ENCODE results near the gene HAUS3. TPM values are rescaled to one million over a fixed set of nuclear protein-coding genes. Genes with fewer than 3 reads are reported as not detected.
A peak's percentile ranks its signal among the peaks of the same experiment; 100 is the strongest.

The HAUS3 gene
- total RNA-seq, 3 donors from 2014 or later = 9.9 to 13.7 (median 11.4) TPM

DNA sequence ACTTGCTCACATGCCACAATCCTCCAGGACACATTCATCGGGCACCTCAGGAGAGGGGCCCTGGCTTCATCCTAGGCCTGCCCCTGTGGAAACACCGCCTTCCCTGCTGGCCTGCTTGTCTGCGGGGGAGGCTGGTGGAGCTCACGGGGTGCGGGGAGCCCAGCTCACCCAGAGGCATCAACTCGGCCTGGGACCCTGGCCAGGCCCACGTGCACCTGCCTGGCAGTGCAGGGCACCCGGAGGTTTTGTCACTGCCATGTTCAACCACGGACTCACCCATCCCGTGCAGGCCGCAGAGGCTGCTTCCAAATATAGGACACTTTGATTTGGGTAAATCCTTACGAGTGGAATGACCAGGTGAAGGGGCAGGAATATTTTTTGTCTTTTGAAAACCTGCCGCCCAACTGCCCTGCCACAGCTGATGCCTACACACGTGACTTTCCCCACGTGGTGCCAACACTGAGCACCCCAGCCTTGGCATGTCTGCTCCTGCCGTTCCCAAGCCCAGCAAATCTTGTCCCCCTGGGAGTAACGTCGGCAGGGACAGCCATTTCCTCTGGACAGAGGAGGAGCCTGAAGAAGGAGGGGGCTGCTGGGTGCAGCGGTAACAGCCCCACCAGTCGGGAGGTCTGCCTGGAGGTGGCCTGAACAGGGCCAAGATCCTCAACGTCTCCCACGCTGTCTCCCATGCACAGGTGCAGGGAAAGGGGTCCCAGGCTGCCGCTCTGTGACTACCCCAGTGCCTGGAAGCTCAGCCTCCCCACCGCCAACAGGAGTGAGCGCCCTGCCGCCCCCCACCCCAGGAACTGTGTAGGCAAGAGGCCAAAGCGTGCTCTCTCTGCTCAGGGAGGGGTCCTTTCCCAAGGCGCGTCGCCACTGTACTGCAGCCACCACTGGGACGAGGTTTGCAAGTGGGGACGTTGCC lies 11.5 kb upstream of the HAUS3 start:
- H3K4me1 ChIP-seq (ENCODE audit: low read depth) = peaks cover 5% of the 10 kb centered on the region
- no peaks in the 10 kb centered on the region for H3K9me3 ChIP-seq
- no peak for TF ChIP-seq CTCF (IDR thresholded peaks at IDR 0.05)
- DNase-seq (peak in 2 of 3 donors; percentile 22 to 47), ATAC-seq (no peak)
- H3K36me3 ChIP-seq (ENCODE audit: low read depth) = peaks cover 3% of the 10 kb centered on the region
- no peak overlapping the region for H3K4me3 ChIP-seq
- intact Hi-C loops (cut with DNase I, micrococcal nuclease) = no loop called here

DNA sequence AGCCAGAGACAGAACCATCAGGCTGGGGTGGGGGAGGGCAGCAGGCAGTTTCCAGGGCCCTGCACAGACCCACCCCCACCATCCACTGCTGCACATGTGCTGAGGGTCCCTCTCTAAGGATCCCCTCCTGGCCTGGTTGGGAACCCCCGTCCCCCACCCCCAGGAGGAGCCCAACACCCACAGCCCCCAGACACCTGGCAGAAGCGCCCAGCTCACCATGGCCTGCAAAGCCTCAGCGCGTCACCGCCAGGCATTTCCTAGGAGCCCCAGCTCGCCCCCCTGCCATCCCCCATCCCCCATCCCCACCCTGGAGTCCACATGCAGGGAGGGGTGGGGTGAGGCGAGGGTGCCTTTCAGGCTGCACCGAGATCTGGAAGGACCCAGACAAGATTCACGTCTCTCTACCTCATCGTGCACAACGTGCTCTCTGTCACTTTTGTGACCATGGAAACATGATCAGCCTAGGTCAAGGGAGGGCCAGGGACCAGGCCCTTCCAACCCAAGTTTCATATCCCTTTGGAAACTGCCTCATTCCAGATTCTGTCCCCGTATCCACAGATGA lies 10.7 kb upstream of the HAUS3 start:
- DNase-seq = peak in 1 of 3 donors; percentile 48
- Histone ChIP-seq H3K9me3 (no peaks in the 10 kb centered on the region), H3K4me1 (ENCODE audit: low read depth) (no peaks in the 10 kb centered on the region), H3K36me3 (ENCODE audit: low read depth) (peaks cover 3% of the 10 kb centered on the region), H3K4me3 (no peak overlapping the region)
- ATAC-seq = no peak
- TF ChIP-seq CTCF (IDR thresholded peaks at IDR 0.05) = no peak
- intact Hi-C loops (cut with DNase I, micrococcal nuclease) = no loop called here

DNA sequence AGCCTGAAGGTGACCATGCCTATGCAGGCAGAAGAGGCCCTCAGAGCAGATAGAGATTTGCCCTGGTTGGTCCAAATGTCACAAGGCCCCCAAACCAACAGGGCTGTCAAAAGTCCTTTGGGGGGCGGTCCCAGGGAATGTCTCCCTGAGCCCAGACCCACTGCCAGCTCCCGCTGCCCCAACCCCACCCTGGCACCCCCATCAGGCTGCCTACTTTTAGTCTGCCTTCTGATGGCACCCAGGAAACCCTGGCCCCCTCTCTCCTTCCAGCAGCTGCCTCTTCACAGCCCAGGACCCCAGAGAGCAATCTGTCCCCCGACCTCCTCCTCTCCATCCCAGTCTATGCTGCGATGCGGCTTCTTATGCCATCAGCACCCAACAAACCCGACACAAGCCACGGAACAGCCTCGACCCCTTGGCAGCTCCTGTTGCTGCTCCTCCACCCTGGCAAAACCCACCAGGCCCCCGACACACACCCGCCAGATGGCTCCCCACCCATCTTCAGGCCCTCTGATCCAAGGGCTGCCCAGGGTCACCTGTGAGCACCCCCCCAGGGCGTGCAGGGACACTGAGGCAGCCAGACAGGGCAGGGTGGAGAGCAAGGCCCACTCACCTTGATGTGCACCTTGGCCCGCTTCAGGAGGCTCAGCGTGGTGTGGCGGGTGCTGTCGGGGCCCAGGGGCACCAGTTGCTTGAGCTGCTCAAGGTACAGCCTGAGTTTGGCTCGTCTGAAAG lies 10.0 kb upstream of the HAUS3 start:
- H3K36me3 ChIP-seq (ENCODE audit: low read depth) = peaks cover 3% of the 10 kb centered on the region
- no peak overlapping the region for H3K4me3 ChIP-seq
- DNase-seq (peak in 1 of 3 donors; percentile 36), ATAC-seq (no peak)
- intact Hi-C loops (cut with DNase I, micrococcal nuclease) = no loop called here
- TF ChIP-seq CTCF (IDR thresholded peaks at IDR 0.05) = no peak
- H3K9me3 ChIP-seq = no peaks in the 10 kb centered on the region
- no peaks in the 10 kb centered on the region for H3K4me1 ChIP-seq (ENCODE audit: low read depth)

DNA sequence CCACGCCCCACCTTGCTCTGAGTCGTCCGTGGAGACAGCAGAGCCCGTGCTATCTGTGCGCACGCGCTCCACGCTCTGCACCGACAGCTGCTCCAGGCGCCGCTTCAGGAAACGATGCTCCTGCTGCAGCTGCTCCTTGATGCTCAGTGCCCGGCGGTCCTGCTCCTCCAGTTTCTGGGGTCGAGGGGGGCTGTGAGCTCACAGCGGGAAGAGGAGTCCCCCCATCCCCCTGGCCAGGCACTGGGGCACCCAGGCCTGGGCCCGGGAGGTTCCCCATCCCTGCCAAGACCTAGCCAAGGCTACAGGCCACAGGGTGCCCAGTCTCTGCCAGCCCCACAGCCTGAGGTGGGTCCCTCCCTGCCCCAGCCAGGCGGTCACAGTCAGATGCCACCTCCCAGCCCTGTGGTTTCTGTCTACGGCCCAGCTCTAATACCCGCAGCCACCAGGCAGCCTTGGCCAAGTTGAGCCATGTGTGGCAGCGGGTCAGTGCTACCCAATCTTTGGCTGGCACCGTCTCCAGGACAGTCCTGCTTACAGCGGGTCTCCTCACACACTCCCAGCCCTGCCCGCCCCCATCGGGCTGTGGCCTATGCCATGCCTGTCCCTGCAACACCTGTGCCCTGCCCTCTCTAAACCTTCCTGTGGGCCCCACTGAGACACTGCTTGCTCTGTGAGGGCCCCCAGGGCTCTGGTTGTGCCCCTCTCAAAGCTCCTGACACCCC lies 9.3 kb upstream of the HAUS3 start:
- no peak for TF ChIP-seq CTCF (IDR thresholded peaks at IDR 0.05)
- Histone ChIP-seq H3K36me3 (ENCODE audit: low read depth) (peaks cover 3% of the 10 kb centered on the region), H3K4me1 (ENCODE audit: low read depth) (no peaks in the 10 kb centered on the region), H3K4me3 (no peak overlapping the region), H3K9me3 (no peaks in the 10 kb centered on the region)
- ATAC-seq = no peak
- peak in 2 of 3 donors; percentile 20 to 37 for DNase-seq
- intact Hi-C loops (cut with DNase I, micrococcal nuclease) = no loop called here

DNA sequence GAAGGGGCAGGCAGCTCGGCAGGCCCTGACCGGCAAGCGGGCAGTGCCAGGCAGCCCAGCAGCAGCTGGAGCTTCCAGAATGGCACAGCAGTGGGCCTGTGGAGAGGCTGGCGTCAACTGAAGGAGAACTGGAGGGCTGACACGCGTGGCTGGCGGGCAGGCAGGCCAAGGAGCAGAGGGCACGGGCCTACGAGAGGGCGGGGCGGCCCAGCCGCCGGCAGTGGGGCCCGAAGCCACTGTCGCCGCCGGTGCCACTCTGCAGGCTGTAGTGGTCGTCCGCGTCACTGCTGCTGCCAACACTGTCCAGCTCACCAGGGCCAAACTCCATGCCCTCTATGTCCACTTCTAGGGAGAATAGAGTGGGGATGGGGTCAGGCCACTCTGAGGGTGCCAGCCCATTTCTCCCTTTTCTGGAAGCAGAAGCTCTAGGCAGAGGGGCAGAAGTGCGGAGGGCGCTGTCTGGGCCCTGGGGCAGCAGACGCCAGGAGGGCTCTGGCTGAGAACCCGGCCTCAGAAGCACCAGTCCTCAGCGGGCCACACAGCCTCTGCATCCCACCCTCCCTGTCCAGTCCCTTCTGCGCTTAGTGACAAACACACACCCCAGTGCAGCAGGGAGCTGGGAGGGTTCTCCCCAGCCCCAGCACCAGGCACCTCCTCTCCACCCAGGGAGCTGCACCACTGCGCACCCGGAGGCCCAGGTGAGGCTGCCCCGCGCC lies 8.6 kb upstream of the HAUS3 start:
- H3K9me3 ChIP-seq = no peaks in the 10 kb centered on the region
- peak in 1 of 3 donors; percentile 37 for DNase-seq
- ATAC-seq = no peak
- H3K36me3 ChIP-seq (ENCODE audit: low read depth) = peaks cover 3% of the 10 kb centered on the region
- H3K4me3 ChIP-seq = no peak overlapping the region
- no peaks in the 10 kb centered on the region for H3K4me1 ChIP-seq (ENCODE audit: low read depth)
- no peak for TF ChIP-seq CTCF (IDR thresholded peaks at IDR 0.05)
- intact Hi-C loops (cut with DNase I, micrococcal nuclease) = no loop called here

All from mucosa of descending colon (tissue), 3 donors.